NCI-H1105 (cell line): Measurements from ENCODE around the gene NUBP2.

Experiments
- DNase-seq: peaks from one replicate; lab custom pipeline; 2025; lab: John Stamatoyannopoulos, UW

Gene NUBP2

DNA sequence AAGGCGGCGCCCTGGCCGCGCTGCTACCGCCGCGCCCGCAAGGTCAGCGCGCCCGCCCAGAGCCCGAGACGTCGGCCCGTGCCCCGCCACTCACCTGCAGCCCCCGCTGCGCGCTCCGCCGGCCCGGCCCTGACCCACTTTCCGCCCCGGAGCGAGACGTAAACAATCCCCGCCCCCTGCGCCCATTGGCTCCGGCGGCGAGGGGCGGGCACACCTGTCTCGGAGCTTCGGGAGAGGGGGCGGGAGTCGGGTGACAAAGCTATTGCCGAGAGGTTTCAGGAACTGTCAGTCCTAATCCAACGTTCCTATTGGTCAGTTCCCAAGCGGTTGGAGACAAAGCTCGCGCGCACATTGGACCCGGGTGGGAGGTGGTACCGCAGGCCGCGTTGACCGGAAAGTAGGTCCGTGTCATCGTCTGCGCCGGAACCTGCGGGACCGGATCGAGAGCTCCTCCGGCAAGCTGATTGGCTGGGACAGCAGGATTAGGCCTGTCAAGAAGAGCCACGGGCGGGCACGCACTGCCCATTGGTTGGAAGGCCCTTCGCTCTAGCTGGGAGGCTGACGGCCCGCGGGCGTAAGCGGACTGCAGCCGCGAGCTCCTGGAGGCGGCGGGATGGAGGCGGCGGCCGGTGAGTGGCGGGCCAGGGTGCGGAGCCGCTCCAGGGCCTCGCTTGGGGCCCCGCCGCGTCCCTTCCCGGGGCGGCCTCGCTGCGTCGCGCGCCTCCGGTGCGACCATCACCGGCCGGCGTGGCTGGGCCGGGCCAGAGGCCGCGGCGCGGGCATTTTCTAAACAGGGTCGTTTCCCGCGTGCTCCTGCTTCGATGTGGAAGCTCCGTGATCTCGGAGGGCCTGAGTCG is at the start of gene NUBP2, which contains the start of gene SPSB3:
NUBP2 (plus strand) TSS at position 553 of the 857 bp plus-strand sequence; CDS start at position 614, 61 bp downstream.
SPSB3 (minus strand) TSS at position 164 of the 857 bp plus-strand sequence. CDS start 1,088 bp downstream, outside the sequence.
- peak; percentile 95 for DNase-seq

GRCh38 chr16:1734123-1734522 is 48.6 kb upstream of the NUBP2 start:
- DNase-seq, result no peak

DNA sequence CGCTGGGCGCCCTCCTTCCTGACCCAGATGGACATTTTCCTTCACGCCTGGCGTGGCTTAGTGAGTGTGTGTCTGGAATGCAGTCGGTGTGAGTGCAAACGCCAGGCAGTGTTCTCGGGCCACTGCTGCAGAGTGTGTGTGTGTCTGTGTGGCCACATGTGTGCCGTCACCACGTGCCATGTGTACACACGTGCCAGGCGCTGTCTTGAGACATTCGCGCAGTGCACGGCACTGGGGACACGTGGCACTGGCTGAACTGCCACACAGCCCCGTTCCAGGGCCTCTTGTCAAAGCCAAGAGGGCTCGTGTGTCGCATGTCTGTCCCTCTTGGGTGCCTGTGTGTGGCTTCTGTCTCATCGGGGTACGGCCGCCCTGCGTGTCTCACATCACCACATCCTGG is 47.9 kb upstream of the NUBP2 start:
- DNase-seq, result no peak

- no peak for DNase-seq
These were observed 42.5 kb upstream of the NUBP2 start for GRCh38 chr16:1740234-1740633.

DNA sequence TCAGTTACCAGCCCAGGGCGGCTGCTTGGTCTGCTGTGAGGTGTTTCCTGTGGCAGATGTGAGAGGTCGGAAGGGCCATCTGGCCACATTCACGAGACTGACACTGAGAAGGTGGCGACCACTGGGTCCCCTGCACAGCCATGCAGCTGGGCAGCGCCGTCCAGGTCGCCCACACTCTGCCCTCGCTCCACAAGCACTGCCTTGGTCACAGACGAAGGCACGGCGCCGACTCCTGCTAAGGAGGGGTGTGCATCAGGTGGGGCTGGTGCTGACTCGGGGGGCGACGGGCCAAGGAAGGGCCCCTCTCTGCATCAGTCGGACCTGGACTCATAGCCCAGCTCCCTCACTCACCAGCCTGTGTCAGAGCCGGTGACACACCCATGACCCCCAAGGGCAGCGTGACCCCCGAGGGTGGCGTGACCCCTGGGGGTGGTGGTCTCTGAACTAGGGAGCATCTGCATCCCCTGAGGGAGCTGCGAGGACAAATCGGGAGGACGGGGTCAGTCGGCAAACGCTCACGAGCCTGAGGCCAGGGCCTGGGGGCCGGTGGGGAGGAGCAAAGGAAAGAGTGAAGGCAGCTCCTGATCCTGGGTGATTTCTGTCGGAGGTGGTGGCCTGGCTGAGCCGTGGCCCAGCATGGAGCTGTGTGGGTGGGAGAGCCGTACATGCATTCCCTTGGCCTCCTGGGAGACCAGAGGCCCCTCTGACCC is 41.8 kb upstream of the NUBP2 start:
- no peak for DNase-seq

DNA sequence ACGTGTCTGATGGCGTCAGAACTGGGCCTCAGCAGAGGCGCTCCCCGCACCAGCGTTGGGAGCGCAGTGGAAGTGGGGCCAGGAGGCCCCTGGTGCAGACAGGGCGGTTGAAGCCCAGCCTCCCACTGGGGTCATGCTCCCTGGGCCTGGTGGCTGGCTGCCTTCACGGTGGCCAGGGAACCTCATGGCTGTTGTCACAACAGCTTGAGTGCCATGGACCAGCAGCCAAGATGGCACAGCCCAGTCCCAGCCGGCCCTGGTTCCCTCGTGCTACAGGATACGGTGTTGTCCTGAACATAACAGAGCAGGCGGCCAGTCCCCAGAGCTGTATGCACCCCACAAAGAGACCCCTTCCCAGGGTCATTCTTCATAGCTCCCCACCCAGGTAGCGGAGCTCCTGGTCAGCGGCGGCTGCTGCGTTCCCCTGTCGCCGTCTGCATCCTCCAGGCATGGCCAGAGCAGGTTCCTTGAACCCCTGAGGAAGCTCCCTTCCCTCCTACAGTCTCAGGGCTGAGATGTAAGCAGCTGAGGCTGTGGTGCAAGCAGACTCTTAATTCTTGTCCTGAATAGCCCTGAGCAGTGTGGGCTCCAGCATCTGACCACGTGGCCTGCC is 41.1 kb upstream of the NUBP2 start:
- no peak for DNase-seq

DNA sequence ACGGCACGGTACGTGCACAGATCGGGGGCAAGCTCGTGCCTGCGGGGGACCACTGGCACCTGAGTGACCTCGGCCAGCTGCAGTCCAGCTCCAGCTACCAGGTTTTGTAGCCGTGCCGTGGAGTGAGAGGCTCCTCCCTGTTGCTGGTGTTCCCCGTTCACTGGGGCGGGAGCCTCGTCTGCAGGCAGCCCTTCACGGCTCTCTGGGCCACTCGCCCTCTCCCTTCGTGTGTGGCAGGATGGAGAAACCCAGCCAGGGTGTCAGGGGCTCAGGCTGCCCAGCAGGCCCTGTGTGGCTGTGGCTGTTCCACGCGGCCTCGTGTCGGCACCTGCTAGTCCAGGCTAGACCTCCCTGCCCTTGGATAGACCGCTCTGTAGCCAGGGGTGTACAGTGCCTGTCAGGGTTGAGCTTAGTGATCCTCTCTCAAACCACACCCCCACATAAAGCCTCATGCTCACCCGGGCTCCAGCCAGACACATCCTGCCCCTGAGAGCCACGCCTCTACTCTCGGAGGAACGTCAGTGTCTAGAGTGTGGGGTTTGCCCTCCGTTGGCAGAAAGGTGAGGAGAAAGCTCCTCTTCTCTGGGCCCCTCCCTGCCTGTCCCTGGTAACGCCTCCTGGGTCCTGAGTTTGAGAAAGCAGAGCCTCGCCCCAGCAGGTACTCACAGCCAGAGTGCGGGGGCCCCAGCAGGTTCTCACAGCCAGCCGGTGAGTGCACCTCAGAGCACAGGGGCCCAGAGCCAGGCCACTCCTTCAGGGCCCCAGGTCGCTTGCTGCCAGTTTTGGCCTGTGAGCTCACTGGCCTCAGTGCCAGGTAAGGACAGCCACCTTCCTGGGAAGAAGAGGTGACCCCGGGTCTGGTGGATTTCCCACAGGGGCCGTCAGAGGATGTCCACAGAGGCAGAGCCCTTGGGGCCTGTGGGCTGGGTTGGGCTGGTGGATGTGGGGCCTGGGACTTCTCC is 39.1 kb upstream of the NUBP2 start:
- no peak for DNase-seq

DNA sequence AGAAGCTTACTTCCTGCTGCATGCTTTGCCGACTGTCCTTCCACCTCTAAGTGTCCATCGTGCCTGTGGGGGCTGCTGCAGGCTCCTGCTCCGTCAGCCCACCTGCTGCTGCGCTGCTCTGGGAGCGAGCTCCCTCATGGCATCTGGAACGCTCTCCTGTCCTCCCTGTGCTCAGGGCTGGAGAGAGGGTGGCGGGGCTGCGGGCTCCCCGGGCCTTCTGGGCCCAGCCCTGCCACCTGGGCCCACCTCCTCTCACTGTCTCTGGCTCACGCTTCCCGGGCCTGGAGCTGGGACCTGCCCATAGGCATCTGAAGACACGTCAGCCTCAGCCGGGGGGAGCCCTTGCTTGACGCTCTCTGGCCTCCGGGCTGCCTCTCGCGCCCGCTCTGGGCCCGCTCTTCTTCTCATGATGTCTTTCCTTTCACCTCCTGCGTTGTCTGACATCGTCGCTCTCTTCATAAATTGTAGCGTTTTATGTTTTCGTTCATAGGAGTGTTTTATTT is 38.4 kb upstream of the NUBP2 start:
- no peak for DNase-seq

DNA sequence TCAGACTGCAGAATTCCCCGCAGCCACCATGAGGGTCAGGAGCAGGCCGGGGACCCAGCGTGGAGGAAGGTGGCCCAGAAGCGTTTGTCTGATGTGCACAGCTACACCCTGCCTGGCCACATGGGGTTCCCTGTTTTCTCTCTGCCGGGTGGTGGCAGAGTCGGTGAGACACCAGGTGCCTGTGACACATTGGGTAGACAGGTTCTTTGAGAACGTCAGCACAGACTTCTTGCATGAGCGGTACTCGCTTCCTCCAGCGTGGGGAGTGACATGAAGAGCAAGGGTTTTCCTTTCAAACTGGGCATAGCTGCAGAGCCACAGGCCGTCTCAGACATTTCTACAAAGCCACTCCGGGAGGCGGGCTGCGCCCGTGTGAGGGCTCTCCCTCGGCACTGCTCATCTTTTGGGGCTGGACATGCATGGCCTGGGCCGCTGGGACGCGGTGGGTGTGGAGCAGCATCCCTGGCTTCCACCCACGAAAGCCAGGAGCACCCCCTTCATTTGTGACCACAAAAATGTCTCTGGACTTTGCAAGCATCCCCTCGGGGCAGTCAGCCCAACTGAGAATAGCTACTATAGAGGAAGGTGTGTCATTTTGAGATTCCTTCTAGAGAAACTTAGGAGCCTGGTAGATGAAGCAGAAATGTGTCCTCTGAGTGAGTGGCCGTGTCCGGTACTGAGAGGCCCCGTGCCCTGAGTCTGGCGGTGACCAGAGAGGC is 37.4 kb upstream of the NUBP2 start:
- DNase-seq, result no peak

GRCh38 chr16:1745900-1746692 is 36.7 kb upstream of the NUBP2 start:
- DNase-seq, result no peak

DNA sequence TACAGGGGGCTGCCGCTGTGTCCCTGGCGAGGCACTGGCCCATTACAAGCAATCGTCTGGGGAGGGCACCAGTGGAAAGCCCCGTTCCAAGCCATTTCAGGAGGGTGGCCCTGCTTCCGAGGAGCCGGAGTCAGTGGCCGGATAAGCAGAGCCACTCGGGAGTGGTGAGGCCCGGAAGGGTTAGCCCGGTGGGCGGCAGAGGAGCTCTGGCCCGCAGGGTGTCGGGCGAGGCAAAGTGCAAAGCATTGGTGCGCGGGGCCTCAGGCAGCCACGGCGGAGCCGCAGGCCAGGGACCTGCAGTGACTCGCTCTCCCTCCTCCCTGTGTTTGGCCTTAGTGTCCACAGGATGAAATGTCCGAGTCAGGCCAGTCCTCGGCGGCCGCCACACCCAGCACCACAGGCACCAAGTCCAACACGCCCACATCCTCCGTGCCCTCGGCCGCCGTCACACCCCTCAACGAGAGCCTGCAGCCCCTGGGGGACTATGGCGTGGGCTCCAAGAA is 36.0 kb upstream of the NUBP2 start:
- DNase-seq, result no peak

- DNase-seq, result no peak
These were observed 34.8 kb upstream of the NUBP2 start for GRCh38 chr16:1747934-1748333.

- DNase-seq, result no peak
These were observed 33.3 kb upstream of the NUBP2 start for GRCh38 chr16:1749152-1750117.

- no peak for DNase-seq
These were observed 30.8 kb upstream of the NUBP2 start for GRCh38 chr16:1751946-1752345.

DNA sequence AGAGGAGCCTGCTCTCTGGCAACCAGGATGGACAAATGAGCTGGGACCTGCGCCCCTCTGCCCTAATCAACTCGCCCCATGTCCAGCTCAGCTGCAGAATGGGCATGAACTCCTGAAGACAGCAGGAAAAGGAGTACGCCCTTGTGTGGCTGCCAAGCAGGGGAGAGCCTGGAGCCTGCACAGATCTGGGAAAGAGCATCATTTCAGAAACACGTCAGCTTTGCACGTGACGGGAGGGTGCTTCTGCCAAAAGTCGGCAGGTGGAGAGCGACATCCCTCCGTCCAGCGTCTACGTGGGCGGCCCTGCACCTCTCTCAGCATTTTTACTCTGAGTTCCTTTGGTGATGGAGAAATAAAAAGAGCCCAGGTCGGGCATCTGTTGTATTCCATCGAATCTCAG is 29.9 kb upstream of the NUBP2 start:
- DNase-seq, result no peak

DNA sequence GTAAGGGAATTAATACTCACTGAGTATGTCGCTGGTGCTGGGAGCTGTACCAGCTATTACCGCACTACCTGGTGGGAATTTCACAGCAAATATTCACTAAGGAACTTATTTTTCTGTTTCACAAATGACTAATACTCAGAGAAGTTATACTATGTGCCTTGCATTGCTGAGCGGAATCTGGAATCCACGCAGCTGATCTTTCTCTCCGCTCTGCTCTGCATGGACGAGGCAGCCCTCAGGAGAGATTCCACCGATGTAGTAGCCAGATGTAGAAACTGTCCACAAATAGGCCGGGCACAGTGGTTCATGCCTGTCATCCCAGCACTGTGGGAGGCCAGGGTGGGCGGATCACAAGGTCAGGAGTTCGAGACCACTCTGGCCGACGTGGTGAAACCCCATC is 28.6 kb upstream of the NUBP2 start:
- no peak for DNase-seq

DNA sequence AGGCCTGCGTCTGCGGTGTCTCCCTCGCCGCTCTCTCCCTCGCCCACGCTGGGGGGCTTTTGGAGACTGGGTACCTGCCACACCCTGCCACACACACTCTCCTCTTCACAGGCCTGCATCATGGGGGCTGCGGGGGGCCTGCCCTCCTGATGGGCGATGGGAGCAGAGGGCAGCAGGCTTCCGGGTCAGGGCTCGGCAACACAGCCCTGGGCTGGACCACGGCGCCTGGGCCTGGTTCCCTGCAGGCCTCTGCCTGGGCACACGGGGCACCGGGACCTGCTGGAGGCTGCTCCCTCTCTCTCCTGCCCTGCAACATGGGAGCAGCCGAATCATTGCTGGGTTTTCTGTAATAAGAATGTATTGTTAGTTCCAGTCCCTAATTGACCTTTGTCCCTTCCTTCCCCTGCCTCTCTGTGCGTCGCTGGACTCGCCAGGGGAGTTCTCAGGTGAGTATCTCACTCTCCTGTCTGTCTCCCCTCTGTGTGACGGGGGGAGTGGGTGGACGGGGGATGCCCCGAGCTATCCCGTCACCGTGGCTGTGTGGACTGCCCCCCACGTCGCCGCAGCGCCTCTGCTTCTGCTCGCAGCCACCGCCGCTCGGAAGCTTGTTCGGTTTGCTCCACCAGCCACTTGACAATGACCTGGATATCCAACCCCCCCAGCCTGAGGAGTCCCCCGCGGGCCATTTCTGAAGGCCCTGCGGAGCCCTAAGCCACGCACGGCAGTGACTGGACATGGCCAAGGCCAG is 24.9 kb upstream of the NUBP2 start:
- DNase-seq, result no peak

- no peak for DNase-seq
These were observed 23.8 kb upstream of the NUBP2 start for GRCh38 chr16:1758923-1759322.
